ENCODE results near the gene DNPH1. TPM values are rescaled to one million over a fixed set of nuclear protein-coding genes. Genes with fewer than 3 reads are reported as not detected.

Gene DNPH1
- total RNA-seq, 6 donors from 2014 or later = 15.7 to 63.4 (median 44.4) TPM

- Histone ChIP-seq H3K4me1 (peaks cover 7 to 17% (median 9%) of the 10 kb centered on the region in 4 donors), H3K4me3 (no peak overlapping the region), H3K9me3 (no peaks in the 10 kb centered on the region), H3K27me3 (peaks cover 0 to 11% (median 2%) of the 10 kb centered on the region in 4 donors), H3K27ac (no peak overlapping the region), H3K36me3 (no peaks in the 10 kb centered on the region)
- 24% methylated on average over 7 to 8 of the region's 8 CpGs for WGBS, 2 donors
- no peak for ATAC-seq (ENCODE audit: low FRiP score in 2 of 2)
- no peak for DNase-seq
- TF ChIP-seq POLR2AphosphoS5 (IDR thresholded peaks at IDR 0.05) (no peak), EP300 (IDR thresholded peaks at IDR 0.05) (no peak), POLR2A (IDR thresholded peaks at IDR 0.05) (no peak)
- TF ChIP-seq, protein P1, sequence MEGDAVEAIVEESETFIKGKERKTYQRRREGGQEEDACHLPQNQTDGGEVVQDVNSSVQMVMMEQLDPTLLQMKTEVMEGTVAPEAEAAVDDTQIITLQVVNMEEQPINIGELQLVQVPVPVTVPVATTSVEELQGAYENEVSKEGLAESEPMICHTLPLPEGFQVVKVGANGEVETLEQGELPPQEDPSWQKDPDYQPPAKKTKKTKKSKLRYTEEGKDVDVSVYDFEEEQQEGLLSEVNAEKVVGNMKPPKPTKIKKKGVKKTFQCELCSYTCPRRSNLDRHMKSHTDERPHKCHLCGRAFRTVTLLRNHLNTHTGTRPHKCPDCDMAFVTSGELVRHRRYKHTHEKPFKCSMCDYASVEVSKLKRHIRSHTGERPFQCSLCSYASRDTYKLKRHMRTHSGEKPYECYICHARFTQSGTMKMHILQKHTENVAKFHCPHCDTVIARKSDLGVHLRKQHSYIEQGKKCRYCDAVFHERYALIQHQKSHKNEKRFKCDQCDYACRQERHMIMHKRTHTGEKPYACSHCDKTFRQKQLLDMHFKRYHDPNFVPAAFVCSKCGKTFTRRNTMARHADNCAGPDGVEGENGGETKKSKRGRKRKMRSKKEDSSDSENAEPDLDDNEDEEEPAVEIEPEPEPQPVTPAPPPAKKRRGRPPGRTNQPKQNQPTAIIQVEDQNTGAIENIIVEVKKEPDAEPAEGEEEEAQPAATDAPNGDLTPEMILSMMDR (IDR thresholded peaks at IDR 0.05) = no peak
These were observed 21.7 kb upstream of the DNPH1 start for GRCh38 chr6:43250992-43251373.

- Histone ChIP-seq H3K27ac (no peak overlapping the region), H3K9me3 (no peaks in the 10 kb centered on the region), H3K27me3 (peaks cover 0 to 13% (median 3%) of the 10 kb centered on the region in 4 donors), H3K36me3 (no peaks in the 10 kb centered on the region), H3K4me1 (peaks cover 7 to 17% (median 9%) of the 10 kb centered on the region in 4 donors), H3K4me3 (no peak overlapping the region)
- DNase-seq (no peak), ATAC-seq (ENCODE audit: low FRiP score in 2 of 2) (no peak)
- TF ChIP-seq EP300 (IDR thresholded peaks at IDR 0.05) (no peak), POLR2AphosphoS5 (IDR thresholded peaks at IDR 0.05) (no peak), POLR2A (IDR thresholded peaks at IDR 0.05) (no peak)
- TF ChIP-seq, protein P1 (IDR thresholded peaks at IDR 0.05) = no peak
These were observed 19.5 kb upstream of the DNPH1 start for GRCh38 chr6:43248791-43249190.

DNA sequence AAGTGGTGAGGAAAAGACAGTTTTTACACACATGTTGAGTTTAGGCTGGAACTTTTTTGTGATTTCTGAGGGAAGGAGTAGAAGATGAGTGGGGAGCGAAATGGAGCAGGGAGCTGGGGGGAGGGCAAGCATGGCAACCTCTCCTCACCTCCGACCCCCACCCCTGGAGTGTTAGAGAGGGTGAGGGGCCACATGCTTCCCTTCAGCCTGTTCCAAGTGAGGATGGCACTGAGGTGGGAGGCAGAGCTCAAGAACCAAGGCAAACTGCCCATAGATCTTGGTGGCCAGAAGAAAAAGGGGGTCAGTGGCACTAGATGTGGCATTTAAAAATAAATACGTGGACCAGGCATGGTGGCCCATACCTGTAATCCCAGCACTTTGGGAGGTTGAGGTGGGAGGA, 18.8 kb upstream of the DNPH1 start:
- no peak for DNase-seq
- Histone ChIP-seq H3K36me3 (no peaks in the 10 kb centered on the region), H3K4me3 (no peak overlapping the region), H3K27ac (no peak overlapping the region), H3K9me3 (no peaks in the 10 kb centered on the region), H3K4me1 (peaks cover 7 to 22% (median 9%) of the 10 kb centered on the region in 4 donors), H3K27me3 (peaks cover 0 to 20% (median 5%) of the 10 kb centered on the region in 4 donors)
- TF ChIP-seq POLR2A (IDR thresholded peaks at IDR 0.05) = no peak
- TF ChIP-seq EP300 (IDR thresholded peaks at IDR 0.05) = no peak
- no peak for TF ChIP-seq POLR2AphosphoS5 (IDR thresholded peaks at IDR 0.05)
- TF ChIP-seq, protein P1 (IDR thresholded peaks at IDR 0.05) = no peak
- ATAC-seq (ENCODE audit: low FRiP score in 2 of 2) = no peak
- whole genome bisulfite sequencing, 2 donors = 78 to 79% methylated on average over 3 of the region's 3 CpGs

- 1 to 3% methylated on average over 18 to 43 of the region's 46 CpGs for whole genome bisulfite sequencing, 2 donors
- H3K4me1 ChIP-seq = peaks cover 7 to 22% (median 9%) of the 10 kb centered on the region in 4 donors
- ATAC-seq (ENCODE audit: low FRiP score in 2 of 2) = peak; percentile 94 to 95
- peak; percentile 88 to 92 for DNase-seq
- H3K27me3 ChIP-seq = peaks cover 0 to 25% (median 7%) of the 10 kb centered on the region in 4 donors
- no peaks in the 10 kb centered on the region for H3K9me3 ChIP-seq
- H3K4me3 ChIP-seq = peak overlapping the region; percentile 23 to 83 (median 65)
- no peaks in the 10 kb centered on the region for H3K36me3 ChIP-seq
- H3K27ac ChIP-seq = peak overlapping the region in 2 of 4 donors; percentile 58 to 60
- peak in 1 of 4 donors; percentile 34 for TF ChIP-seq POLR2A (IDR thresholded peaks at IDR 0.05)
- TF ChIP-seq, protein P1 (IDR thresholded peaks at IDR 0.05) = no peak
These were observed 18.1 kb upstream of the DNPH1 start for GRCh38 chr6:43247114-43247999.

Measured in upper lobe of left lung (tissue), 6 donors.